Measurements from ENCODE around the gene CCDC78.
"Not testable (repeated sequence)": the region's sequence is repeated elsewhere in the genome, so short reads cannot be mapped to it uniquely, and the experiment has no call there.

Gene CCDC78

DNA sequence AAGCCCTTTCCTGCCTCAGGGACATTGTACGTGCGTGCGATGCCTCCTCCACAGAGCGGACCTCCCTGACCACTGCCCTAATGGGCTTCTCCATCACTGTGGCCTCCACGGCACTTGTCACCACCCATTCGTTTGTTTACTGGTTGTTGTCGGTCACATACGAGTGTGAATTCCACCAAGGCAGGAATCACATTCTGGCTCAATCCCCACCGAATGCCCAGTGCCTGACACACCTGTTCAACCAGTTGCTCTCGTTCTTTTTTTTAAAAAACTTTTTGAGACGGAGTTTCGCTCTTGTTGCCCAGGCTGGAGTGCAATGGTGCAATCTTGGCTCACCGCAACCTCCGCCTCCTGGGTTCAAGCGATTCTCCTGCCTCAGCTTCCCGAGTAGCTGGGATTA is 35.0 kb downstream of the CCDC78 start:
- not testable (repeated sequence) for DNase-seq

DNA sequence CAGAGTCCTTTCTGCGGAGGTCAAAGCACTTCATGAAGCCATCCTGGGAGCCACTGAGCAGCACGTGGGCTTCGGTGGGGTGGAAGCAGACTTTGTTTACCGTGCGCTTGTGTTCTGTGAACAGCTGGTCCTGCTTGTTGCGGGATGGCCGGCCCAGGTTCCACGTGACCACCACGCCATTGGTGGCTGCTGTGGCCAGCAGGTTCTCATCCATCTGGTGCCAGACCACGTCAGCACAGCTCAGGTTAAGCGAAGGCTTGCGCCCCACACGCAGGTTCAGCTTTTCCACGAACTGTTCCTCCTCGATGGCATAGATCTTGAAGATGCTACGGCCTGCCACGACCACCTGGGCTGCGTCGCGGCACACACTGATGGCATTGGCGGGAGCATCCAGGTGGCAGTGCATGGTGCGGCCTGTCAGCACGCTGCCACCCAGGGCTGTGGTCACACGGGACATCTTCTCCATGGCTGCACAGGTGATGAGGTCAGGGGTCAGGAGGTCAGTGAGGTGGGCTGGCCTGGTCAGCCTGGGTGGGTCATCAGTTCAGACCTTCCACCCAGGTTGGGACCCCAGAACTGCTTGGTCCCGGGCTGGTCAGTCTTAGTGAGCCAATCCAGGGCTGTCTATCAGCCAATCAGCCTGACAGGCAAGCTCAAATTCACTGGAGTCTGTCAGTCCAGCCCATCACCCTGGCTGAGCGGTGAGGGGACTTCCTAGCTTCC is 36.9 kb downstream of the CCDC78 start:
- DNase-seq = no peak

DNA sequence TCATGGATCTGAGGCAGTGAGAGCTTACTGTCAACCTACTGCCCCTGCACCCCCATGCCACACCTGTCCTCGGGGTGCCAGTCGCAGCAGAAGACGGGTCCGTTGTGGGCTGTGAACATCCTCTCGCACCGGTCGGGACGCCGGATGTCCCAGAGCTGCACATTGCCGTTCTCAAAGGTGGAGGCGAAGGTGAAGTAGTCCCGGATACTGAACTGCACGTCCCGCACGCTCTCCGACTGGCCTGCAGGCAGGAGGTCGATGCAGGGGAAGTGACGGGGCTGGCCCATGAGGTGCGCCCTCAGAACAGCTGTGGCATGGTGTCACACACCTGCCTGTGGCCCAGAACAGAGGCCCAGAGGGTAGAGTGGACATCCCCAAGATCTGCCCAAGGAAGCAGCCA is 38.7 kb downstream of the CCDC78 start:
- no peak for DNase-seq

DNA sequence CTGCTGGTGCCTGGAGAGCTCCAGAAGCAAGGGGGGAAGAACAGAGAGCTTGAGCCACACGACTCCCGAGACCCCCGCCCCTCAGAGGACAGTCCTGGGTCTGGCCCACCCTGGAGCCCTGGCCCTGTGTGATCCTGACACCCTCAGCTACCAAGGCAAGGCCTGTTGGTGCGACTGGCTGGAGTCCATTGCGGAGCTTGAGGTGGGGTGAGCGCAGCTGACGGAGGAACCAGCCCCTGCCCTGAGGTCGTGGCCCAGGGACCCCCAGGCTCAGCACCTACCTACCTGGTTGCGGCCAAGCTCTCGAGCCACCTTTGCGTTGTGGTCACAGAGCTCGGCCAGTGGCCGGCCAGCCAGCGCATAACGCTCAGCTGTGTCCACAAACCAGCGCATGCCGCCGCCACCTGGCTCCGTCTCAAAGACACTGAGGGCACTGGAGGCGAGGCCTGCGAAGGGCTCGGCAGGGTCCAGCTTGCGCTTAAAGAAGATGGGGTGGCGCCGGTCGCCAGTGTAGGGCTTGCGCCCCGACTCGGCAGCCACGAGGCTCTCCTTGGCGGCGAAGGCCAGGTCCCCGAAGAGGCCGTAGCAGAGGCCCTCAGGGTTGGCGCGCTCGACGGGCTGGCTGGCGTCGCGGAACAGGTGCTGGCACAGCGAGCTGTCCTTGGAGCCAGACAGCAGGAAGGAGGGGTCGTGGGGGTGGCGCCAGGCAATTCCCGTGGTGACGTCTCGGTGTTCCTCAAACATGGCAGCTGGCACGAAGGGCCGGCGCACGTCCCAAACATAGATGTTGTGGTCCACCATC is 39.6 kb downstream of the CCDC78 start:
- no peak for DNase-seq

DNA sequence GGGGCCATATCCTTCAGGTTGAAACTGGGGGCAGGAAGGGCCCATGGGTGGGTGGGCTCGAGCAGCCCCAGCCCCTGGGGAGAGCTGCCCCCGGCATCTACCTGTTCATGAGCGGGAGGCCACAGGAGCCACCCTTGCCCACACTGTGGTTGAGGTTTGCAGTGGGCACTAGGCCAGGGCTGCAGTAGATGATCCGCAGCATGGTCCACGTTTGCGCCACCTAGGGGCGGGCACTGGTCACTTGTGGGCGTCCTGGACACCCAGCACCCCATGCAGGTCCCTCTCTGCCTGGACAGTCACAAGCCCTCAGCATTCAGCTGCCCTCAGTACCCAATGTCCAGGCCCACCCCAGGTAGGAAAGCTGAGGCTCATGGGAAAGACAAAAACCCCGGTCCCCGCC is 40.3 kb downstream of the CCDC78 start:
- peak; percentile 22 for DNase-seq

DNA sequence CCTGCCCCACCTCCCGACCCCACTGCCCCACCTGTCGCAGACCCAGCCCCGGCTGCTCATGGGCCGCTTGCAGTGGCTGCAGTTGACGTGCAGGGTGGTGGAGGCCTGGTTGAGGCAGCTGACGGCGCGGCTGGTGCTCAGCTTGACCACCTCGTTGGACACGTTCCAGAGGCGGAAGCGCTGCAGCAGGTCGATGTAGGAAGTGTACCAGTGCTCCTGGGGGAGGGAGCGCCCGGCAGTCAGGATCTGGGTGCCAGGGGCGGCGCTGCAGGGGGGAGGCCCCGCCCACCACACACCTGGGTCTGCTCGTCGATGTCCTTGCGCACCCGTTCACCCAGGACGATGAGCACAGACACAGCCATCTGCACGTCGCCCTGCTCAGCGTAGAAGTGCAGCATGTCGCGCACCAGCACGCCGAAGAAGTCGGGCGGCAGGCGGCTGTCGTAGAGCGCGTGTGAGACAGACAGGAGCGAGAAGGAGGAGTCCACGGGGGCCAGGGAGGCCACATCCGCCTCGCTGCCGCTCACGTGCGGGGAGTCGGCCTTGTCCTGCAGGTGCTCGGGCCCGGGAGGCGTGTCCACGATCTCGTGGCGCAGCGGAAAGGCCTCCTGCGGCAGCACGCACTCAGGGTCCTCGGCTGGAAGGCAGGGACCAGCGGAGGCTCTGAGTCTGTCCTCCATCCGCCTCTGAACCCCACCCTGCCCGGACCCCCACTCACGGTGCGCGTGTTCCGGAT is 41.1 kb downstream of the CCDC78 start:
- DNase-seq = no peak

DNA sequence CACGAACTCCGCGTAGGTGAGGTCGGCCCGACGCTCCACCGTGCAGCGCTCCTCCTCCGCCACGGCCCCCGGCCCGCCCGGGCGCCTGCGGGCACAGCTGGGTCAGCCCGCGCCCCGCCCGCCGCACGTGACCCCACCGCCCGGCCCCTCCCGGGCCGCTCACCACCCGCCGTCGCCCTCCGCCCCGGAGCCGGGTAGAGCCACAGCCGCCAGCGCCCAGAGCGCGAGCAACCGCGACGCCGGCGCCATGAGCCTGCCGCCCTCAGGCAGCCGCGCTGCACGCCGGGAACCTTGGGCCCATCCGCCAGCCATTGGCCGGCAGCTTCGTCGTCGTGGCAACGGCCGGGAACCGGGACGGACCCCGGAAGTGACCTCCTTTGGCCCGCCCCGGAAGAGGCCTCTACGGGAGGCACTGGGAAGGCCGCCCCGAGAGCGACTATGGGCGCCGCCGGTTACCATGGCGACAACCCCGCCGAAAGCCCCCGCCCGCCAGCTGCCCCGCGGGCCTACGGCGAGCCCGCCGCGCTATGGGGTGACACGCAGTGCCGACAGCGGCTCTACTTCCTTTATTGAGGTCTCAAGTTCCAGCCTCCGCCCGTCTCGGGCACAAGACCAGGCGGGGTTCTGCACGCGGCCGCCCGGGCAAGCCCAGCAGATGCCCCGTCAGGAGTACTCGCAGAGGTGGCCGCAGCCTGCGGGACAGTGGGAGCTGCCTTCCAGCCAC is 42.0 kb downstream of the CCDC78 start, which contains the start of gene JMJD8:
Gene JMJD8, minus strand, starts transcription at position 264 of the 724 bp plus-strand sequence. Its CDS starts 15 bp downstream, at position 249.
- DNase-seq = peak; percentile 94

DNA sequence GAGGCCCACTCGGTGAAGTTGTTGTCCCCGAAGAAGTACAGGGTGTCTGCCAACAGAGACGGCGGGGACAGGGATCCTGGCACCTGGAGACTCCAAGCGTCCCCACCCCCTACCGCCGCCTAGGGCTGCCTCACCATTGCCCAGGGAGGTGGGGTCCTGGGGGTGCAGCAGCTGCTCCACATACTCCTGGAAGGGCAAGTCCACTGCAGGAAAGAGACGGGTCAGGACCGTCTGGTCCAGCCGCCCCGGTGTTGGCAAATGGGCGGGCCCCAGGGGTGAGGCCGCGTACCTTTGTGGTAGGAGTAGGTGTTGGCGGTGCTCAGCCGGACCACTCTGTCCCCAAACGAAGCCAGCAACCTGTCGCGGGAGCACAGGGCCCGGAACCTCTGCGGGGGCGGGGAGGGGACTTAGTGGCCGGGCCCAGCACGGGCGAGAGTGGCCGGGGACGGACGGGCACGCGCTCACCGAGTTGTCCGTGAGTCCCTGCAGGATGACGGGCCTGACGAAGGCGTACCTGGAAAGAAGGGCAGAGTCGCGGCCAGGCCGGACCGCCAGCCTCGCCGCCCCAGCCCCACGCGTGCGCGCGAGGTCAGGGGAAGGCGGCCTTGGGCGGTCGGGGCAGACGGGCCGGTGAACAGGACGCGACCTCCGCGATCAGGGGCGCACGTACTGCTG is 42.7 kb downstream of the CCDC78 start:
- DNase-seq = no peak

DNA sequence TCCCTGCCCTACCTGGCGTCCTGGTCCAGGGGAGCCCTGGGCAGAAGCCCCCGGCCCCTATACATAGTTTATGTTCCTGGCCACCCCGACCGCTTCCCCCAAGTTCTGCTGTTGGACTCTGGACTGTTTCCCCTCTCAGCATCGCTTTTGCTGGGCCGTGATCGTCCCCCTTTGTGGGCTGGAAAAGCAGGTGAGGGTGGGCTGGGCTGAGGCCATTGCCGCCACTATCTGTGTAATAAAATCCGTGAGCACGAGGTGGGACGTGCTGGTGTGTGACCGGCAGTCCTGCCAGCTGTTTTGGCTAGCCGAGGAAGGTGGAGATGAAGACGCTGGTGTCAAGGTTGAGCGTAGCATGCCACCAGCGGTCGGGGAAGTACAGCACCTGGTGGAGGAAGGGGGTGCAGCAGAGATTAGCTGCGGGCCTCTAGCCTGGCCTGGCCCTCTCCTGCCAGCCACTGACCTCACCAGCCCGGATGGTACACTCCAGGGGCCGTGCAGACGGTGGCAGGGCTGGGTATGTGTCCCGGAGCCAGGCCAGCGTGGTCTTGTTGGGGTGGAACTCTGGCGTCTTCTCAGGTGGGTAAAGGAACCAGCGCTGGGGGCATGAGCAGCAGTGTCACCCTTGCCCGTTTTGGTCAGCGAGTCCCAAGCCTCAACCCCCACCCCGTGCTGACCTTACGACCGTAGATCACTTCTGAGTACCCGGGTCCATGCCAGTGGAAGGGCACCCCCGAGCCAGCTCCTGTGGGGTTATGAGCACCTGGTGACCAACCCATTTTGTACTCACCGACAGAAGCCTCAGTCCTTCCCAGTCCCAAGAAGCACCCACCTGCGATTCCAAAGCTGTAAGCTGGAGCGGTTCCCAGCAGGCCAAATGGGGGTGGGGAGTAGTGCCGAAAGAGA is 43.5 kb downstream of the CCDC78 start:
- no peak for DNase-seq

DNA sequence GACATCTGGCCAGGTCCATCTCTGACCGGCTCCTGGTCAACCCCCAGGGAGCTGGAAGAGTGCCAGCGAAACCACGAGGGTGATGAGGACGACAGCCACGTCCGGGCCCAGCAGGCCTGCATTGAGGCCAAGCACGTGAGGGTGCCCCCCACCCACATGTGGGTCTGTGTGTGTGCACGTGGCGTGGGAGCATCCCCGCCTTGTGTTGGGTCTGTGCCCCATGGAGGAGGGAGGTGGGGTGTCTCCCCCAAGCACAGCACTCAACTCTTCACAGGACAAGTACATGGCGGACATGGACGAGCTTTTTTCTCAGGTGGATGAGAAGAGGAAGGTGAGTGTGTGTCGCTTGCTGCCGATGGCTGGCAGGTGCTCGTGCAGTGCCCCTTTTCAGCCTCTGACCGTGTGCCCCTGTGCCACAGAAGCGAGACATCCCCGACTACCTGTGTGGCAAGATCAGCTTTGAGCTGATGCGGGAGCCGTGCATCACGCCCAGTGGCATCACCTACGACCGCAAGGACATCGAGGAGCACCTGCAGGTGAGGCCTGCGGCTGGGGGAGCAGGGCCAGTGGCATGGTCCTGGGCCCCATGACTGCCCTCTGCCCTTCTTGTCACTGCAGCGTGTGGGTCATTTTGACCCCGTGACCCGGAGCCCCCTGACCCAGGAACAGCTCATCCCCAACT is 44.4 kb downstream of the CCDC78 start:
- DNase-seq = no peak

DNA sequence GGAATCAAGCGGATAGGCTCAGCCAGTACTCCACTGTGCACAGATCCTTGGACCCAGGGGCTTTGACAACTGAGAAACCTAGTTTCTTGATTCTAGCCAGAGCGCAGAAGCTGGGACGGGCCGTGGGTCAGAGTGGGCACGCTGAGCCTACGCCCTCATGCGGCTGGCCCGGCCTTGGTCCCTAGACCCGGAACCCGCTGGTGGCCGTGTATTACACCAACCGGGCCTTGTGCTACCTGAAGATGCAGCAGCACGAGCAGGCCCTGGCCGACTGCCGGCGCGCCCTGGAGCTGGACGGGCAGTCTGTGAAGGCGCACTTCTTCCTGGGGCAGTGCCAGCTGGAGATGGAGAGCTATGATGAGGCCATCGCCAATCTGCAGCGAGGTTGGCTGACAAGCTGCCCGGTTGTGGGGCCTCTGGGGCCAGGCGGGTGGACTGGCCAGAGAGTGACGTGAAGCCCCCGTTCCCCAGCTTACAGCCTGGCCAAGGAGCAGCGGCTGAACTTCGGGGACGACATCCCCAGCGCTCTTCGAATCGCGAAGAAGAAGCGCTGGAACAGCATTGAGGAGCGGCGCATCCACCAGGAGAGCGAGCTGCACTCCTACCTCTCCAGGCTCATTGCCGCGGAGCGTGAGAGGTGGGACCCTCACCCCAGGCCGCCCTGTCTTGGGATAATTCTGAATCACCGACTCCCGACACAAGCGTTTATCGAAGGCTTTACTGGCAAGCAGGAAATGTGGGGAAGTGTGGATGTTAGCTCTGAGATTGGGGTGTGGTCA is 45.1 kb downstream of the CCDC78 start:
- no peak for DNase-seq

DNA sequence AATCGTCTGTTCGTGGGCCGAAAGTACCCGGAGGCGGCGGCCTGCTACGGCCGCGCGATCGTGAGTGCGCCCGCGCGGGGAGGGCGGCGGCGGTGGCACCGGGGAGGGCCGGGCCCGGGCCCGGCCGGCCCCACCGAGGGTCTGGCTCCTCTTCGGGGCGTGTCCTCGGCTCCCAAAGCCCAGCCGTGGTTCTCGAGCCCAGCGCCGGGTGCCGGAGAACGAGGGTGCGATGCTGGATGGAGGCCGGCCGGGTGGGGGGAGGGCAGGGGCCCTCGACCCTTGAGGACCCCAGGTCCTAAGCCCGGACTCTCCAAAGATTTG is 45.7 kb downstream of the CCDC78 start:
- no peak for DNase-seq

DNA sequence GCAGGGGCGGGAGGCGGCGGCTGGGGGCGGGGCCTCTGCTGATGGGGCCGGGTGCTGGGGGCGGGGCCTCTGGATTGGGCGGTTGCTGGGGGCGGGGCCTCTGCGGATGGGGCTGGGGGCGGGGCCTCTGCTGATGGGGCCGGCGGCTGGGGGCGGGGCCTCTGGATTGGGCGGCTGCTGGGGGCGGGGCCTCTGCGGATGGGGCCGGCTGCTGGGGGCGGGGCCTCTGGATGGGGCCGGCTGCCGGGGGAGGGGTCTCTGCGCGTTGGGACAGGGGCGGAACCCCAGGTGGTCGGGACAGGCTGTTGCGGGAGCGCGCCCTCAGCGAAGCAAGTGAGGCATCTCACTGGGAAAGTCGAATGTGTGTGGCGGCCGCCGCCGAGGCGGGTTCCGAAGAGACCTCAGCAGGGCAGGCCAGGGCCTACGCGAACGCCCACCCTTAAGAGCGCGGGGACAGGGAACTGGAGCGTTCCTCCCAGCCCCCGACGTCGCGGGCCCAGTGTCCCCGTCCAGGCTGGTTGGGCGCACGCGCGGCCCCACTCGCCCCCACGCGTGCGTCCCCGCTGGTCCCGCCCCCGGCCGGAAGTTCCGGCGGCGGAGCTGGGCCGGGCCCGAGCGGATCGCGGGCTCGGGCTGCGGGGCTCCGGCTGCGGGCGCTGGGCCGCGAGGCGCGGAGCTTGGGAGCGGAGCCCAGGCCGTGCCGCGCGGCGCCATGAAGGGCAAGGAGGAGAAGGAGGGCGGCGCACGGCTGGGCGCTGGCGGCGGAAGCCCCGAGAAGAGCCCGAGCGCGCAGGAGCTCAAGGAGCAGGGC is 46.2 kb downstream of the CCDC78 start, which contains the start of gene STUB1:
Gene STUB1, plus strand, starts transcription at position 597 of the 811 bp plus-strand sequence. Its CDS starts 116 bp downstream, at position 713.
- peak; percentile 85 for DNase-seq

DNA sequence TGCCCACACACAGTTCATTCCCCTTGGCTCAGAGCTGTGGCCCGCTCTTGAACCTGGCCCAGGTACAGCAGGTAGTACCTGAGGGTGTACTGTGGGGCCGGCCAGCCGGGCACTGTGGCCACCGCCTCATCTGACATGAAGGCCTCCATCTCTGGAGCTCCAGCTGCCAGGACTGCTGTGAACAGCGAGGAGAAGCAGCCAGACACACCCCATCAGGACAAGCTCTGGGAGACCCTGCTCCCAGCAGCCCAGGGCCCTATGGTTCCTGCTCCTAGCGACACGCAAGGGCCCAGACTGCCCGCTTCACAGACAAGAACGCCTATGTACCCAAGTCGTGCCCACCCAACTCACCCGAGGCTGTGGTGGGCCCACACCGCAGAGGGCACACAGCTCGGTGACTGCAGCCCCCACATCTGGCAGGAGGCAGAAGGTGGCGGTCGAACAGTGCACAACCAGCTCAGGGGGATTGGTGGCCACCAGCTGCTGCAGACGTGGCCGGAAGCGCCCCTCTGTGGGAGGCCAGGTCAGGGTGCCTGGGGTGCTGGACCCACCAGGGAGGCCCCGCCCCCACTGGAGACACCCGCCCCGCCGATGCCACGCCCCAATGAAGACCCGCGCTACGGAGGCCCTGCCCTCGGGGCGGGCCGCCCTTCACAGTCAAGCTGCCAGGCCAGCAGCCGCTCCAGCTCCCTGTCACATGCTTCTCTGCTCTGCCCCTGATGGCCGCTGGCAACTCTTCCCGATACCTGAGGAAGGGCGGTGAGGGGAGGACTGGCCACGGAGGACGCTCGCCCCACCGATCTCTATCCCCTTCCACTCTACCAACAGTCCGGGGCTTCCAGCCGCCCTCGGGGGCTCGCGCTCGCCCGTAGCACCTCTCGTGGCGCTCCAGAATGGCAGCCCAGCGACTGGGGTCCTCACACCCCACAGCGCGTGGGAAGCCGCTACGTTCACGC is 47.1 kb downstream of the CCDC78 start:
- DNase-seq = peak; percentile 54

DNA sequence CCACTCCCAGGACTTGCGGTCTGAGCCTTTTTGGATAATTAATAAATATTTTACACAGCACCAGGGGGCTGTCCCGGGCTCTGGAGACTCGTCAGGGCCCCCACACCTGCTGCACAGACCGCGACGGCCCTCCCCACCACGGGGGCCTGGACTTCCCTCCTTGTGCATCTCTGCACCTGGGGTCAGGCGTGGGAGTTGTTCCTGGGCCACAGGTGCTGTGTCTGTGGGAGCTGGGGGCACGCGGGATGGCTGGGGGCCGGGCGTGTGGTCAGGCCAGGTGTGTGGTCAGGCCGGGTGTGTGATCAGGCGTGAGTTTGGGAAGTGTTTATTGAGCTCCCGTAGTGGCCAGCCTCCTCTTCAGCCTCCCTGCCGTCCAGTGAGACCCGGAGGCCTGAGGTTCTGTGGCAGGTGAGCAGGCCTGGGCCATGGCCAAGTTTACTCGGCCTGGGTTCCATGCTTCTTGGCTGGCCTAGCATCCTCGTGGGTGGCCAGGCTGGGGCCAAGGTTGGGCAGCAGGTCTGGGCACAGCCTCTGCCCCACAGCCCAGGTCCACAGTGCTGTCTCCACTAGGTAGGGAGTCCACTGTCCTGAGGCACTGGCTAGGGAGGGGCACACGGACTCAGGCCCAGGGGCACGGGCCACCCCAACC is 47.9 kb downstream of the CCDC78 start:
- no peak for DNase-seq

DNA sequence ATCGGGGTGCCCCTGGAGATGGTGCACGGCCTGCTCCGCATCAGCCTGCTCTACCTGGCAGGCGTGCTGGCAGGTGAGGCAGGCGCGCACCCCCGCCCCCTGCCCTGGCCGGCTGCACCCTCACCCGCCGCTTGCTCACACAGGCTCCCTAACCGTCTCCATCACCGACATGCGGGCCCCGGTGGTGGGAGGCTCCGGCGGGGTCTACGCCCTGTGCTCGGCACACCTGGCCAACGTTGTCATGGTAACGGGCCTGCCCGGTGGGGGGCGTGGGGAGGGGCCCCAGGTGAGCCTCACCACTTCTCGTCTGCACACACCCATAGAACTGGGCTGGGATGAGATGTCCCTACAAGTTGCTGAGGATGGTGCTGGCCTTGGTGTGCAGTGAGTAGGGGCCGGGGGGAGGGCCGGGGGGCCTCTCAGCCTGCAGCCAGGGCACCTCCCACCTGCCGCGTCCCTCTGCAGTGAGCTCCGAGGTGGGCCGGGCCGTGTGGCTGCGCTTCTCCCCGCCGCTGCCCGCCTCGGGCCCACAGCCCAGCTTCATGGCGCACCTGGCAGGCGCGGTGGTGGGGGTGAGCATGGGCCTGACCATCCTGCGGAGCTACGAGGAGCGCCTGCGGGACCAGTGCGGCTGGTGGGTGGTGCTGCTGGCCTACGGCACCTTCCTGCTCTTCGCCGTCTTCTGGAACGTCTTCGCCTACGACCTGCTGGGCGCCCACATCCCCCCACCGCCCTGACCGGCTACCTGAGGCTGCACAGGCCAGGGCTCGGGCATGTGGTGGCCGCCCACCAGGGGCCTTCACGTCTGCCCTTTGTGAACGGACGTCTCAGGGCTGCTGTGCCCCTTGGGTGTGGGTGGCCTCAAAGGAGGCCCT is 48.7 kb downstream of the CCDC78 start:
- DNase-seq = no peak

Measured in fibroblast of skin of right quadriceps (primary cell).